Endothelial cell of umbilical vein (primary cell): ENCODE measurements around the gene DDIT4. TPM values are rescaled to one million over a fixed set of nuclear protein-coding genes. Genes with fewer than 3 reads are reported as not detected.

Experiments
- BruUV-seq: library from RNA; stranded (reverse); fragments of 400-500 nt; replicated peaks from 2 replicates; lab custom pipeline; 2021; lab: Mats Ljungman, UMichigan
- CTCF ChIA-PET: fragments of 300-600, 350-600 bp; sonication (Branson Sonifier 250); formaldehyde crosslinking; loops from one replicate; lab custom pipeline; 2021; ENCODE audit warnings: antibody characterized with exemption, inconsistent platforms; lab: Charles Lee
- POLR2A ChIA-PET: fragments of 300-600, 350-600 bp; sonication (Branson Sonifier 250); formaldehyde crosslinking; loops from one replicate; lab custom pipeline; 2021; ENCODE audit warnings: antibody characterized with exemption, inconsistent platforms; lab: Charles Lee
- DNase-seq: peaks from one replicate; pipeline ENCODE4 v3.0.0-alpha.2; 2011; ENCODE audit warnings: low read depth, low spot score
- FAIRE-seq: peaks from 2 replicates; lab custom pipeline; 2011; peaks lifted over from hg19 to GRCh38; lab: Jason Lieb, UNC
- H2AFZ ChIP-seq: 2 replicates; pipeline ENCODE4 v1.6.0; 2012; ENCODE audit warnings: low read depth, low read length, control low read depth, inconsistent platforms
- H3K27ac ChIP-seq: 2 replicates; pipeline ENCODE4 v1.5.1; 2011; ENCODE audit warnings: low read depth, mild to moderate bottlenecking, control low read depth, low read length, moderate library complexity; ENCODE audit not compliant: insufficient read depth
- H3K27me3 ChIP-seq, 2 experiments: 2 replicates each; pipeline versions ENCODE4 v1.6.0 to v1.6.1; 2011; ENCODE audit warnings: low read length in 2 of 2, mixed read lengths in 1 of 2; ENCODE audit not compliant: control insufficient read depth in 2 of 2, insufficient read depth in 2 of 2
- H3K36me3 ChIP-seq, 2 experiments: 2 replicates in 1 of 2; 3 replicates in 1 of 2; pipeline ENCODE4 v1.5.1; 2011; ENCODE audit warnings: low read length in 2 of 2, mild to moderate bottlenecking in 1 of 2, moderate library complexity in 1 of 2; ENCODE audit not compliant: control insufficient read depth in 2 of 2, insufficient read depth in 2 of 2; ENCODE audit errors: extremely low read depth in 1 of 2
- H3K4me1 ChIP-seq: 3 replicates; pipeline ENCODE4 v1.5.1; 2011; ENCODE audit warnings: mild to moderate bottlenecking, low read length; ENCODE audit not compliant: control insufficient read depth, insufficient read depth; ENCODE audit errors: extremely low read depth
- H3K4me2 ChIP-seq: 2 replicates; pipeline ENCODE4 v1.6.1; 2011; ENCODE audit warnings: low read length, control low read depth, mixed read lengths; ENCODE audit not compliant: insufficient read depth
- H3K4me3 ChIP-seq, 3 experiments: fragments of 200-600 bp in 1 of 3; sonication (generic), shearing (Covaris generic) in 1 of 3; replicated peaks in 1 of 3; 2 replicates each; pipeline ENCODE4 v1.5.1; 2011 to 2016; ENCODE audit warnings: control low read depth in 3 of 3, low read length in 3 of 3, mild to moderate bottlenecking in 2 of 3, inconsistent platforms in 1 of 3, low read depth in 1 of 3, moderate library complexity in 1 of 3; ENCODE audit not compliant: insufficient read depth in 1 of 3
- H3K79me2 ChIP-seq: 2 replicates; pipeline ENCODE4 v1.6.0; 2012; ENCODE audit warnings: low read length, inconsistent platforms; ENCODE audit not compliant: control insufficient read depth, insufficient read depth
- H3K9ac ChIP-seq: replicated peaks from 2 replicates; pipeline ENCODE3; 2011; ENCODE audit warnings: low read length, control low read depth; ENCODE audit not compliant: insufficient read depth; ENCODE audit errors: extremely low read depth
- H3K9me1 ChIP-seq: replicated peaks from 3 replicates; pipeline ENCODE4 v1.6.0; 2011; ENCODE audit warnings: mild to moderate bottlenecking, low read length; ENCODE audit not compliant: control insufficient read depth, insufficient read depth; ENCODE audit errors: extremely low read depth
- H3K9me3 ChIP-seq: replicated peaks from 2 replicates; pipeline ENCODE4 v1.5.1; 2012; ENCODE audit warnings: low read length, inconsistent platforms; ENCODE audit not compliant: control insufficient read depth, insufficient read depth
- H4K20me1 ChIP-seq: replicated peaks from 2 replicates; pipeline ENCODE3; 2011; ENCODE audit warnings: mild to moderate bottlenecking, low read length; ENCODE audit not compliant: control insufficient read depth, insufficient read depth; ENCODE audit errors: extremely low read depth
- EZH2 ChIP-seq: IDR thresholded peaks from 2 replicates; pipeline ENCODE4 v1.6.1; 2012; ENCODE audit warnings: borderline replicate concordance, low read depth, mild to moderate bottlenecking, moderate library complexity, low read length, inconsistent platforms; ENCODE audit not compliant: severe bottlenecking
- FOS ChIP-seq: IDR thresholded peaks from 2 replicates; pipeline ENCODE4 v1.6.1; 2011; ENCODE audit warnings: mild to moderate bottlenecking, low read length, moderate library complexity, borderline replicate concordance; ENCODE audit not compliant: insufficient read depth
- GATA2 ChIP-seq: IDR thresholded peaks from 2 replicates; pipeline ENCODE4 v1.7.0; 2011; ENCODE audit warnings: low read depth, mild to moderate bottlenecking, moderate library complexity, mixed read lengths, low read length; ENCODE audit not compliant: insufficient read length, insufficient read depth
- JUN ChIP-seq: IDR thresholded peaks from 2 replicates; pipeline ENCODE4 v1.6.1; 2011; ENCODE audit warnings: borderline replicate concordance, low read depth; ENCODE audit not compliant: insufficient read length, insufficient read depth
- MYC ChIP-seq: IDR thresholded peaks from one replicate; pipeline ENCODE4 v1.6.1; 2011; ENCODE audit warnings: mild to moderate bottlenecking, low read depth, low read length
- POLR2A ChIP-seq: IDR thresholded peaks from 2 replicates; pipeline ENCODE4 v1.6.1; 2012; ENCODE audit warnings: low read depth, mild to moderate bottlenecking, control low read depth, low read length
- POLR2AphosphoS5 ChIP-seq: IDR thresholded peaks from 2 replicates; pipeline ENCODE4 v1.6.1; 2012; ENCODE audit warnings: low read depth, mild to moderate bottlenecking, control low read depth, low read length, moderate library complexity; ENCODE audit not compliant: insufficient read depth
- dilution Hi-C: fragments of 300-500 bp; cut with MboI; formaldehyde crosslinking; loops from one replicate; pipeline ENCODE4 v1.15.0; 2019; ENCODE audit warnings: low sequenced_read_pairs; ENCODE audit not compliant: extremely low pct_ligation_motif_present
- intact Hi-C: fragments of 100-400 bp; cut with micrococcal nuclease; formaldehyde crosslinking; loops from one replicate; pipeline ENCODE4 v1.10.0; 2022
- polyA plus RNA-seq, 4 experiments: library from polyadenylated mRNA; depleted of rRNA in 3 of 4; stranded (reverse) in 3 of 4; unstranded in 1 of 4; fragments of >200 nt; gene quantifications; 2 replicates each; pipeline versions ENCODE4 v1.2.1 to v1.2.3, GENCODE V29; 2011 to 2012; ENCODE audit warnings: missing spikeins in 1 of 4
- total RNA-seq: library from RNA; stranded (reverse); gene quantifications from 2 replicates; pipeline ENCODE4 v1.2.3, GENCODE V29; 2021
- TF ChIP-seq, protein P1 (sequence below): IDR thresholded peaks from 2 replicates; pipeline ENCODE4 v1.6.1; 2011; ENCODE audit not compliant: insufficient read depth, insufficient read length
- TF ChIP-seq, protein P2 (sequence below), 2 donors: IDR thresholded peaks; 1 replicate in 1 of 2; 2 replicates in 1 of 2; pipeline ENCODE4 v1.5.1; 2011; ENCODE audit warnings: low read length in 2 of 2, mild to moderate bottlenecking in 2 of 2, moderate library complexity in 2 of 2, control low read depth in 1 of 2, inconsistent platforms in 1 of 2, low read depth in 1 of 2; ENCODE audit not compliant: insufficient read depth in 1 of 2; ENCODE audit errors: extremely low read depth in 1 of 2

The DDIT4 gene
- total and polyA plus RNA-seq, 2 donors (not counting 3 experiments of a cell fraction or from before 2014, with no cell fraction given) = 60.4 to 65.3 TPM

DNA sequence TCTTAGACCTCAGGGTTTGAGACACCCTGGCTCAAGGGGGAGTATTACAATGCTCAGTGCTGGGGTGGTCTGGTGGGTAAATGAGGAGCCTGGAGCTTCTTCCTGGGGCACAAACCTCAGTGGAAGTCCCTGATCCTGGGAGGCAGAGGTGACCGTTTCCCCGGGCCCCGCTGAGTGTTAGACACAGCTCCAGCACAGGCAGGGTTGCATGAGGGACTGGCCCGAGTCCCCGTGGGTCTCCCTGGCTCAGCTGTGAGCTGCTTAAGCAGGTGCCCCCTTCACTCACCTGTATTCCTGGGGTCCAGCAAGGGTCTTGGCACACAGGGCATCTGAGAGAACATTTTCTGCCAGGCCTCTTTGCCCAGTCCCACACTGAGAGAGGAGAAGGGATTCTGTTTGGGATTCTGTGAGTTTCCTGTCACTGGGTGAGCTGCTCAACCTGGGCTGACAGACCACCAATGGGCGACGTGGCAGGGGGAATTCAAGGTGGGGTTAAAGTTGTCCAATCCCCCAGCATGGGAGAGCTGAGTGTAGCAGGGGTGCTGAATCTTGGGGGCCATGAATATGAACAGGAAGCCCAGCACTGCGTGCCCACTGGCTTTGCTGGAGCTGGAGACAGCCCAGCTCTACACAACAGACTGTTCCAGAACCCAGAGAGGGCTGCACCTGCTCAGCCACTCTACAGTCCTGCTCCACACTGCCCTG lies 29.9 kb downstream of the DDIT4 start:
- Histone ChIP-seq H3K9ac (no peak overlapping the region), H3K36me3 (no peaks in the 10 kb centered on the region), H3K4me1 (peaks cover 13% of the 10 kb centered on the region), H3K27me3 (no peaks in the 10 kb centered on the region), H3K4me2 (no peak overlapping the region), H2AFZ (no peak overlapping the region), H3K27ac (no peak overlapping the region), H3K4me3 (no peak overlapping the region), H3K9me3 (no peaks in the 10 kb centered on the region), H3K79me2 (no peaks in the 10 kb centered on the region), H4K20me1 (no peaks in the 10 kb centered on the region), H3K9me1 (no peaks in the 10 kb centered on the region)
- DNase-seq (no peak), FAIRE-seq (no peak)
- dilution Hi-C loops = no loop called here
- no TSS peak for BruUV-seq
- intact Hi-C loops = no loop called here
- no peak for TF ChIP-seq JUN
- TF ChIP-seq MYC = no peak
- TF ChIP-seq, protein P1, sequence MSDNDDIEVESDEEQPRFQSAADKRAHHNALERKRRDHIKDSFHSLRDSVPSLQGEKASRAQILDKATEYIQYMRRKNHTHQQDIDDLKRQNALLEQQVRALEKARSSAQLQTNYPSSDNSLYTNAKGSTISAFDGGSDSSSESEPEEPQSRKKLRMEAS = no peak
- no peak for TF ChIP-seq POLR2AphosphoS5
- TF ChIP-seq EZH2 = no peak
- no peak for TF ChIP-seq POLR2A
- no peak for TF ChIP-seq GATA2
- TF ChIP-seq, protein P2, sequence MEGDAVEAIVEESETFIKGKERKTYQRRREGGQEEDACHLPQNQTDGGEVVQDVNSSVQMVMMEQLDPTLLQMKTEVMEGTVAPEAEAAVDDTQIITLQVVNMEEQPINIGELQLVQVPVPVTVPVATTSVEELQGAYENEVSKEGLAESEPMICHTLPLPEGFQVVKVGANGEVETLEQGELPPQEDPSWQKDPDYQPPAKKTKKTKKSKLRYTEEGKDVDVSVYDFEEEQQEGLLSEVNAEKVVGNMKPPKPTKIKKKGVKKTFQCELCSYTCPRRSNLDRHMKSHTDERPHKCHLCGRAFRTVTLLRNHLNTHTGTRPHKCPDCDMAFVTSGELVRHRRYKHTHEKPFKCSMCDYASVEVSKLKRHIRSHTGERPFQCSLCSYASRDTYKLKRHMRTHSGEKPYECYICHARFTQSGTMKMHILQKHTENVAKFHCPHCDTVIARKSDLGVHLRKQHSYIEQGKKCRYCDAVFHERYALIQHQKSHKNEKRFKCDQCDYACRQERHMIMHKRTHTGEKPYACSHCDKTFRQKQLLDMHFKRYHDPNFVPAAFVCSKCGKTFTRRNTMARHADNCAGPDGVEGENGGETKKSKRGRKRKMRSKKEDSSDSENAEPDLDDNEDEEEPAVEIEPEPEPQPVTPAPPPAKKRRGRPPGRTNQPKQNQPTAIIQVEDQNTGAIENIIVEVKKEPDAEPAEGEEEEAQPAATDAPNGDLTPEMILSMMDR (IDR thresholded peaks at IDR 0.05; ENCODE audit: extremely low read depth in 1 of 2, insufficient read depth in 1 of 2, low read depth in 1 of 2, low read length in 2 of 2) = no peak
- no peak for TF ChIP-seq FOS
- POLR2A ChIA-PET = interaction anchor here (1.0 to 1.5 kb wide), 3 partner anchors 29 to 30 kb away, joined by 4 read pairs; no protein-coding TSS in a partner anchor
- CTCF ChIA-PET = interaction anchor here (0.6 to 2.1 kb wide), 6 partner anchors 13 to 42 kb away, joined by 3 to 6 read pairs (median 4); no protein-coding TSS in a partner anchor
